ENCODE data around the gene GRIK4. TPM values are rescaled to one million over a fixed set of nuclear protein-coding genes. Genes with fewer than 3 reads are reported as not detected.

GRIK4 gene
- total and polyA plus RNA-seq, 4 donors = 0.41 to 4.9 (median 1.7) TPM

DNA sequence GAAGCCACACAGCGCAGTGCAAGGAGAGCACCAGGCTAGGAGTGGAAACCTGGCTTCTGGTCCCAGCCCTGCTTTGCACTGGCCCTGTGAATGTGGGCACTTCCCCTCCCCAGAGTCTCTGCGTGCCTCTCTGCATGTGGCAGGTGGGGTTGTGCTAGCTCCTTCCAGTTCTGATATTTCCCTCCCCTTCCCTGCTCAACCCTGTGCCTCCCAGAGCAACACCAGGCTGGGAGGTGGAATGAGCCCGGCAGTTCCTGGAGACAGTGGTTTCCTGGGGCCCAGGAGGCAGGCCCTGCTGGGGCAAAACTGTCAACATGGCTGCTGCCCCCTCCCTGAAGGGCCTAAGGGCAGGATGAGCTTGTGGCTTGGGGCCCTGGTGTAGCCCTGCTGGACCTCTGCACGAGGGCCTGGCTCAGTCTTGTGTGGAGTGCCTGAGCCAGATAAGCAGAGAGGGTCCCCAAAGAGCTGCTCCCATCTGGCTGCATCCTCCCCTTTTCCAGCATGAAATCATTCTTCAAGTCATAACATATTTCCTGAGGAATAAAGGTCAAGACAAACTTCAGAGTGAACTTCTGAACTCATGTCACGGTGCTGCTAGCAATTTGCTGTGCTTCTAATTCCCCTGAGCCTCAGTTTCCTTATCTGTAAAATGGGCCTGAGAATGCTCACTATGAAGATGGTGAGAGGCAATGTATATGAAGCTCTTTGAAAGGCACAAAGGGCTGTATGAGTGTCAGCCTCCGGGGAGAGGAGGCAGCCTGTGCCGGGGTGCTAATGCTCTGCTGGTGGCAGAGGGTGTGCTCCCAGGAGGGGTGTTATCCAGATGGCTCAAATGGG lies 116.0 kb downstream of the GRIK4 start:
- no peak for DNase-seq
- H3K4me1 ChIP-seq (ENCODE audit: control insufficient read depth in 5 of 5, insufficient read depth in 5 of 5, low read length in 5 of 5) = peaks cover 0 to 10% (median 1%) of the 10 kb centered on the region in 5 donors
- no peak for TF ChIP-seq CTCF (IDR thresholded peaks at IDR 0.05; ENCODE audit: control extremely low read depth, extremely low read depth)
- no peak overlapping the region for H3K9ac ChIP-seq (ENCODE audit: insufficient read depth in 1 of 2, low read length in 2 of 2)
- no peaks in the 10 kb centered on the region for H3K36me3 ChIP-seq (ENCODE audit: control insufficient read depth in 4 of 4, insufficient read depth in 4 of 4, low read length in 4 of 4)
- no peak overlapping the region for H3K4me3 ChIP-seq
- ATAC-seq (ENCODE audit: insufficient read depth, low FRiP score) = no peak
- no peaks in the 10 kb centered on the region for H3K9me3 ChIP-seq (ENCODE audit: control insufficient read depth in 4 of 4, insufficient read depth in 3 of 4, low read length in 3 of 4)
- no peaks in the 10 kb centered on the region for H3K27me3 ChIP-seq (ENCODE audit: control insufficient read depth in 3 of 3, insufficient read depth in 3 of 3, low read length in 2 of 3)
- 74 to 81% methylated on average over 7 of the region's 7 CpGs for WGBS, 2 donors
- no peak overlapping the region for H3K27ac ChIP-seq (ENCODE audit: low read depth in 1 of 2, low read length in 1 of 2)

GRCh38 chr11:120629407-120630080 lies 118.0 kb downstream of the GRIK4 start:
- Histone ChIP-seq H3K4me1 (ENCODE audit: control insufficient read depth in 5 of 5, insufficient read depth in 5 of 5, low read length in 5 of 5) (peaks cover 0 to 10% (median 0%) of the 10 kb centered on the region in 5 donors), H3K36me3 (ENCODE audit: control insufficient read depth in 4 of 4, insufficient read depth in 4 of 4, low read length in 4 of 4) (no peaks in the 10 kb centered on the region), H3K9ac (ENCODE audit: insufficient read depth in 1 of 2, low read length in 2 of 2) (no peak overlapping the region), H3K9me3 (ENCODE audit: control insufficient read depth in 4 of 4, insufficient read depth in 3 of 4, low read length in 3 of 4) (no peaks in the 10 kb centered on the region), H3K27ac (ENCODE audit: low read depth in 1 of 2, low read length in 1 of 2) (no peak overlapping the region), H3K4me3 (no peak overlapping the region), H3K27me3 (ENCODE audit: control insufficient read depth in 3 of 3, insufficient read depth in 3 of 3, low read length in 2 of 3) (no peaks in the 10 kb centered on the region)
- DNase-seq = no peak
- no peak for TF ChIP-seq CTCF (IDR thresholded peaks at IDR 0.05; ENCODE audit: control extremely low read depth, extremely low read depth)
- ATAC-seq (ENCODE audit: insufficient read depth, low FRiP score) = no peak
- WGBS, 2 donors = 83 to 89% methylated on average over 13 of the region's 13 CpGs

DNA sequence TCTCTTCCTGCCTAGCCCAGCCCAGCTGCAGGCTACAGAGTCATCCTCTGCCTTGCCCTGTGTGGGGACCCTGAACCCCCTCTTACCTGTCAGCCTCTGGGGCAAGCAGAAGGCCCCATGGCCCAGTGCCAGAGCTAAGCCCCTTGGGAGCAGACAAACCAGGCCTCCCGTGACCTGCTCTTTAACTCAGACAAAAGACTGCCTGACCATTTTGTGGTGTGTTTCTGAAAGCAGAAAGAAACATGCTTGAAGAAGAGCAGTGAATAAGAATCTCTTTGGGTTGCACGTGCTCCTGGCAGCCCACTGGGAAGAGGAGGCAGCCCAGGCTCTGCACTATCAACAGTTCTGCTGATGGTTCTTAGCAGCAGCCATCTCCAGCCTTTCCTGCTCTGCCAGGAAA lies 118.6 kb downstream of the GRIK4 start:
- WGBS, 2 donors = 61 to 72% methylated on average over 2 of the region's 2 CpGs
- H3K27me3 ChIP-seq (ENCODE audit: control insufficient read depth in 3 of 3, insufficient read depth in 3 of 3, low read length in 2 of 3) = no peaks in the 10 kb centered on the region
- no peak overlapping the region for H3K27ac ChIP-seq (ENCODE audit: low read depth in 1 of 2, low read length in 1 of 2)
- H3K36me3 ChIP-seq (ENCODE audit: control insufficient read depth in 4 of 4, insufficient read depth in 4 of 4, low read length in 4 of 4) = no peaks in the 10 kb centered on the region
- ATAC-seq (ENCODE audit: insufficient read depth, low FRiP score) = no peak
- H3K9ac ChIP-seq (ENCODE audit: insufficient read depth in 1 of 2, low read length in 2 of 2) = no peak overlapping the region
- no peak for TF ChIP-seq CTCF (IDR thresholded peaks at IDR 0.05; ENCODE audit: control extremely low read depth, extremely low read depth)
- DNase-seq = no peak
- peaks cover 0 to 14% (median 0%) of the 10 kb centered on the region in 5 donors for H3K4me1 ChIP-seq (ENCODE audit: control insufficient read depth in 5 of 5, insufficient read depth in 5 of 5, low read length in 5 of 5)
- no peak overlapping the region for H3K4me3 ChIP-seq
- H3K9me3 ChIP-seq (ENCODE audit: control insufficient read depth in 4 of 4, insufficient read depth in 3 of 4, low read length in 3 of 4) = no peaks in the 10 kb centered on the region

Data from lung (tissue), 12 donors.